ENCODE results near the gene PRDM16. TPM values are rescaled to one million over a fixed set of nuclear protein-coding genes. Genes with fewer than 3 reads are reported as not detected.

The PRDM16 gene
- total RNA-seq, 2 experiments from 2014 or later, result not detected

DNA sequence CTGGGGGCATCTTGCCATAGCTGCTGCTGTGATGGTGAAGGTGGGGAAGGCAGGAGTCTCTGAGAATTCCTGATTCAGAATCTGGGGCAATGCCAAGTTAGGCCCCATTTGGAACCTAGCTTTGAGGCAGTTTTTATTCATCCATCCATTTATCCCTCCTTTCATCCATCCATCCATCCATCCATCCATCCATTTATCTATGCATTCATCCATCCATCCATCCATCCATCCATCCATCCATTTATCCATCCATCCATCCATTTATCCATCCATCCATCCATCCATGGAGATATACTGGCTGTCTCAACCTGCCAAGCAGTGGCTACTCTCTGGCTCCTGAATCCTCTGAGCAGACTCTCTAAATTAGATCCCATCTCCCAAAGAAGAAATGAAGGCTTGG lies 83.1 kb downstream of the PRDM16 start:
- Histone ChIP-seq H3K9me2 (ENCODE audit: insufficient read depth, low read length) (no peaks in the 10 kb centered on the region), H2AFZ (ENCODE audit: low read length) (no peak overlapping the region), H3K79me2 (ENCODE audit: insufficient read depth, low read depth, low read length) (no peaks in the 10 kb centered on the region), H3K4me3 (ENCODE audit: low read depth, low read length, poor library complexity, severe bottlenecking) (no peak overlapping the region), H4K20me1 (ENCODE audit: insufficient read depth, low read length) (no peaks in the 10 kb centered on the region), H3K4me2 (ENCODE audit: low read length) (no peak overlapping the region), H3K9me3 (ENCODE audit: low read length) (no peaks in the 10 kb centered on the region), H3K27ac (ENCODE audit: low read depth, low read length, poor library complexity, severe bottlenecking) (no peak overlapping the region), H3K36me3 (ENCODE audit: insufficient read depth, low read length) (no peaks in the 10 kb centered on the region), H3K4me1 (ENCODE audit: insufficient read depth, low read length, poor library complexity, severe bottlenecking) (no peaks in the 10 kb centered on the region)
- BruUV-seq (replicated peaks), result no TSS peak
- POLR2A ChIA-PET, result no interaction called here
- intact Hi-C loops (cut with micrococcal nuclease; ENCODE audit: unreplicated experiment), result no loop called here
- CTCF ChIA-PET (ENCODE audit: unreplicated experiment), result no interaction called here
- no peak for DNase-seq (ENCODE audit: low spot score)
- TF ChIP-seq EZH2phosphoT487 (IDR thresholded peaks at IDR 0.05; ENCODE audit: borderline replicate concordance, low read depth, low read length), result no peak
- TF ChIP-seq, protein P1, sequence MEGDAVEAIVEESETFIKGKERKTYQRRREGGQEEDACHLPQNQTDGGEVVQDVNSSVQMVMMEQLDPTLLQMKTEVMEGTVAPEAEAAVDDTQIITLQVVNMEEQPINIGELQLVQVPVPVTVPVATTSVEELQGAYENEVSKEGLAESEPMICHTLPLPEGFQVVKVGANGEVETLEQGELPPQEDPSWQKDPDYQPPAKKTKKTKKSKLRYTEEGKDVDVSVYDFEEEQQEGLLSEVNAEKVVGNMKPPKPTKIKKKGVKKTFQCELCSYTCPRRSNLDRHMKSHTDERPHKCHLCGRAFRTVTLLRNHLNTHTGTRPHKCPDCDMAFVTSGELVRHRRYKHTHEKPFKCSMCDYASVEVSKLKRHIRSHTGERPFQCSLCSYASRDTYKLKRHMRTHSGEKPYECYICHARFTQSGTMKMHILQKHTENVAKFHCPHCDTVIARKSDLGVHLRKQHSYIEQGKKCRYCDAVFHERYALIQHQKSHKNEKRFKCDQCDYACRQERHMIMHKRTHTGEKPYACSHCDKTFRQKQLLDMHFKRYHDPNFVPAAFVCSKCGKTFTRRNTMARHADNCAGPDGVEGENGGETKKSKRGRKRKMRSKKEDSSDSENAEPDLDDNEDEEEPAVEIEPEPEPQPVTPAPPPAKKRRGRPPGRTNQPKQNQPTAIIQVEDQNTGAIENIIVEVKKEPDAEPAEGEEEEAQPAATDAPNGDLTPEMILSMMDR (conservative IDR thresholded peaks at IDR 0.05; ENCODE audit: low read length), result no peak

DNA sequence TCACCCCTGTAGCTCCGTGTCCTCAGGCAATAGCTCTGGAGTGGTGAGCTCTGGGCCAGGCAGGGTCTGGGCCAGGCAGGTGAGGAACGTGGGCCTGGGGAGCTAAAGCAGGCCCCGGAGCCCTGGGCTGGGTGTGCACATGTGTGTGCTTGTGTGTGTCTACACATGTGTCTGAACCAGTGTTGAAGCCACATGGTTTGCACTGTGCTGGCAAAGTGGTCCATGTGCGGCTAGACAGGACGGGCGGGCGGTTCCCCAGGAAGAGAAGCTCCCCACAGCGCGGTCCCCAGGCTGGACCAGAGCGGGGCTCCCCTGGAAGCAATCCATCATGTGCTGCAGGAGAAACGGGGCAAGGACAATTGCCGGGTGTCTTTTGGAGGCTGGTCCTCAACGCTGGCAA lies 84.2 kb downstream of the PRDM16 start:
- no peaks in the 10 kb centered on the region for H3K79me2 ChIP-seq (ENCODE audit: insufficient read depth, low read depth, low read length)
- intact Hi-C loops (cut with micrococcal nuclease; ENCODE audit: unreplicated experiment), result no loop called here
- H3K4me2 ChIP-seq (ENCODE audit: low read length), result no peak overlapping the region
- H3K4me3 ChIP-seq (ENCODE audit: low read depth, low read length, poor library complexity, severe bottlenecking), result no peak overlapping the region
- H3K27ac ChIP-seq (ENCODE audit: low read depth, low read length, poor library complexity, severe bottlenecking), result no peak overlapping the region
- H2AFZ ChIP-seq (ENCODE audit: low read length), result no peak overlapping the region
- H3K4me1 ChIP-seq (ENCODE audit: insufficient read depth, low read length, poor library complexity, severe bottlenecking), result no peaks in the 10 kb centered on the region
- TF ChIP-seq EZH2phosphoT487 (IDR thresholded peaks at IDR 0.05; ENCODE audit: borderline replicate concordance, low read depth, low read length), result no peak
- TF ChIP-seq, protein P1 (conservative IDR thresholded peaks at IDR 0.05; ENCODE audit: low read length), result no peak
- no TSS peak for BruUV-seq (replicated peaks)
- H3K9me3 ChIP-seq (ENCODE audit: low read length), result no peaks in the 10 kb centered on the region
- no peak for DNase-seq (ENCODE audit: low spot score)
- no peaks in the 10 kb centered on the region for H3K36me3 ChIP-seq (ENCODE audit: insufficient read depth, low read length)
- no peaks in the 10 kb centered on the region for H4K20me1 ChIP-seq (ENCODE audit: insufficient read depth, low read length)
- H3K9me2 ChIP-seq (ENCODE audit: insufficient read depth, low read length), result no peaks in the 10 kb centered on the region
- CTCF ChIA-PET (ENCODE audit: unreplicated experiment), result no interaction called here
- POLR2A ChIA-PET, result no interaction called here

DNA sequence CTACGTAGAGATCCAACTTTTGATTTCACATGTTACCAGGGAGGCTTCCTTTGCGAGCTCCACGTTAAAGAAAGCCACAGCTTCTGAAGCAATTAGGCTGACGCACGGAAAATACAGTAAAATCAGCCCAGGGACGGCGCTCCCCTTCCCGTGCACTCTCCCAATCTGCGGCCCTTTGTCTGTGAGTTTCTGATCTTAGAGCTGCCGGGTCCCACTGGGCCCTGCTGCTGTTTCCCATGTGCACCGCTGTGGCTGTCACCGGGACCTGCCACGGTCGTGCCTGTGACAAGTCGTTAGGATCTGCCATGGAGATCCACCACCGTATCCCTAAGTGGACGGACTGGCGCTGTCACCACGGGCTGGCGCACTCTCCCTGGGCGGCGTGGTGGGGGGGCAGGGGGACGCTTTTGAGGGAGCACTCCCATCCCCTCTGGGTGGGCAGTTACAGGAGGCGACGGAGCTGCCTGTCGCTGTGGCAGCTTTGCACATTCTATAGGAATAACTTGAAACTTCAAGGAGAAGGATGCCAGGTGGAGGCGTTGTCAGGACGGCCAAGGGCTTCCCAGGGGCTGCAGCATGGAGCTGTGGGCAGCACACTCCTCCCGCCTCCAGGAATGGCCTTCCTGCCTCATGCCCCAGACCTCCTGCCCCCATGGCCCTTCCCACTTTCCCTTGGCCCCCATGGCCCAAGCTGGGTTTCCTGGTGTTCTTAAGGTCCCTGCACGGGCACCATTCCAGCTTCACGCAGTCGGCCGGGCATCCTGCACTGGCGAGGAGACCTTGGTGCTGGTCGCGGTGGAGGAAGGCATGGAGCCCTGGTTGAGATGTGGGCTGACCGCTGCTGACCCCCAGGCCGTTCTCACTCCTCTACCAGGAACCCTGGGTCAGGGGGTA lies 85.1 kb downstream of the PRDM16 start:
- TF ChIP-seq, protein P1 (conservative IDR thresholded peaks at IDR 0.05; ENCODE audit: low read length), result no peak
- TF ChIP-seq EZH2phosphoT487 (IDR thresholded peaks at IDR 0.05; ENCODE audit: borderline replicate concordance, low read depth, low read length), result no peak
- Histone ChIP-seq H3K9me3 (ENCODE audit: low read length) (no peaks in the 10 kb centered on the region), H3K27ac (ENCODE audit: low read depth, low read length, poor library complexity, severe bottlenecking) (no peak overlapping the region), H3K4me2 (ENCODE audit: low read length) (no peak overlapping the region), H3K4me3 (ENCODE audit: low read depth, low read length, poor library complexity, severe bottlenecking) (no peak overlapping the region), H3K9me2 (ENCODE audit: insufficient read depth, low read length) (no peaks in the 10 kb centered on the region), H4K20me1 (ENCODE audit: insufficient read depth, low read length) (no peaks in the 10 kb centered on the region), H3K36me3 (ENCODE audit: insufficient read depth, low read length) (no peaks in the 10 kb centered on the region), H3K4me1 (ENCODE audit: insufficient read depth, low read length, poor library complexity, severe bottlenecking) (no peaks in the 10 kb centered on the region), H2AFZ (ENCODE audit: low read length) (no peak overlapping the region), H3K79me2 (ENCODE audit: insufficient read depth, low read depth, low read length) (no peaks in the 10 kb centered on the region)
- POLR2A ChIA-PET, result no interaction called here
- DNase-seq (ENCODE audit: low spot score), result no peak
- BruUV-seq (replicated peaks), result no TSS peak
- CTCF ChIA-PET (ENCODE audit: unreplicated experiment), result no interaction called here
- intact Hi-C loops (cut with micrococcal nuclease; ENCODE audit: unreplicated experiment), result no loop called here
